OCI-LY7 (cell line): ENCODE data around the gene NSA2. TPM values are rescaled to one million over a fixed set of nuclear protein-coding genes. Genes with fewer than 3 reads are reported as not detected.

Experiments used
- BruUV-seq: library from RNA; stranded (reverse); fragments of 400-500 nt; replicated peaks from 2 replicates; lab custom pipeline; 2021; lab: Mats Ljungman, UMichigan
- CTCF ChIA-PET: fragments of 300-600 bp; sonication (Branson Sonifier 250); formaldehyde crosslinking; loops from one replicate; lab custom pipeline; 2022; ENCODE audit warnings: antibody characterized with exemption; ENCODE audit not compliant: unreplicated experiment; lab: Charles Lee
- POLR2A ChIA-PET: fragments of 300-600 bp; sonication (Branson Sonifier 250); formaldehyde crosslinking; loops from one replicate; lab custom pipeline; 2022; ENCODE audit warnings: antibody characterized with exemption; lab: Charles Lee
- DNase-seq: peaks from one replicate; pipeline ENCODE4 v3.0.0-alpha.2; 2015; ENCODE audit warnings: low spot score
- H2AFZ ChIP-seq: fragments of 200-600 bp; sonication (generic), shearing (Covaris generic); 2 replicates; pipeline ENCODE4 v1.6.1; 2014; ENCODE audit warnings: mild to moderate bottlenecking, antibody characterized with exemption, low read length, moderate library complexity
- H3K27ac ChIP-seq: fragments of 200-600 bp; sonication (generic); 2 replicates; pipeline ENCODE4 v1.5.1; 2014; ENCODE audit warnings: mixed run types, low read depth, mild to moderate bottlenecking, moderate library complexity, low read length, inconsistent platforms; ENCODE audit not compliant: poor library complexity, severe bottlenecking
- H3K36me3 ChIP-seq: fragments of 200-600 bp; sonication (generic); 2 replicates; pipeline ENCODE4 v1.6.1; 2014; ENCODE audit warnings: mild to moderate bottlenecking, antibody characterized with exemption, low read length, moderate library complexity, mixed read lengths; ENCODE audit not compliant: insufficient read depth
- H3K4me1 ChIP-seq: fragments of 200-600 bp; sonication (generic); 2 replicates; pipeline ENCODE4 v1.5.1; 2014; ENCODE audit warnings: mild to moderate bottlenecking, low read length; ENCODE audit not compliant: insufficient read depth, poor library complexity, severe bottlenecking
- H3K4me2 ChIP-seq: fragments of 200-600 bp; sonication (generic); 2 replicates; pipeline ENCODE4 v1.6.1; 2014; ENCODE audit warnings: mild to moderate bottlenecking, low read length
- H3K4me3 ChIP-seq: fragments of 200-600 bp; sonication (generic); 2 replicates; pipeline ENCODE4 v1.5.1; 2014; ENCODE audit warnings: mild to moderate bottlenecking, low read depth, low read length; ENCODE audit not compliant: poor library complexity, severe bottlenecking
- H3K79me2 ChIP-seq: fragments of 200-600 bp; sonication (generic); 2 replicates; pipeline ENCODE4 v1.6.1; 2016; ENCODE audit warnings: low read depth, mild to moderate bottlenecking, low read length, moderate library complexity, mixed read lengths; ENCODE audit not compliant: insufficient read depth
- H3K9me2 ChIP-seq: fragments of 200-600 bp; sonication (generic); 2 replicates; pipeline ENCODE4 v1.6.1; 2016; ENCODE audit warnings: mild to moderate bottlenecking, low read length, mixed read lengths; ENCODE audit not compliant: insufficient read depth
- H3K9me3 ChIP-seq: fragments of 200-600 bp; sonication (generic); 2 replicates; pipeline ENCODE4 v1.6.1; 2014; ENCODE audit warnings: mild to moderate bottlenecking, mixed run types, low read length, mixed read lengths
- H4K20me1 ChIP-seq: fragments of 200-600 bp; sonication (generic); 2 replicates; pipeline ENCODE4 v1.6.1; 2014; ENCODE audit warnings: mild to moderate bottlenecking, antibody characterized with exemption, low read length, moderate library complexity, mixed read lengths; ENCODE audit not compliant: insufficient read depth
- EZH2phosphoT487 ChIP-seq: fragments of 200-600 bp; sonication (generic); IDR thresholded peaks from 2 replicates; pipeline ENCODE4 v1.6.1; 2018; ENCODE audit warnings: low read depth, borderline replicate concordance, mild to moderate bottlenecking, mixed run types, antibody characterized with exemption, low read length, moderate library complexity, mixed read lengths
- intact Hi-C: fragments of 100-400 bp; cut with micrococcal nuclease; formaldehyde crosslinking; loops from one replicate; pipeline ENCODE4 v1.10.0; 2022; ENCODE audit not compliant: unreplicated experiment
- small RNA-seq: library from RNA; depleted of rRNA; stranded (forward); fragments of <200 nt; gene quantifications from one replicate; pipeline ENCODE3, GENCODE V24; 2014
- total RNA-seq, 2 experiments: library from RNA; depleted of rRNA in 1 of 2; stranded (reverse); fragments of >200 nt in 1 of 2; shearing (Covaris generic) in 1 of 2; gene quantifications; 2 replicates each; pipeline ENCODE4 v1.2.3, GENCODE V29; 2014 to 2022
- TF ChIP-seq, protein P1 (sequence below): fragments of 200-600 bp; sonication (generic); conservative IDR thresholded peaks from 2 replicates; pipeline ENCODE4 v1.5.1; 2014; ENCODE audit warnings: mild to moderate bottlenecking, antibody characterized with exemption, low read length, moderate library complexity, mixed read lengths

Gene NSA2
- total RNA-seq, 2 experiments from 2014 or later, result 79.2 to 118 TPM

- no peaks in the 10 kb centered on the region for H3K9me3 ChIP-seq
Observed at GRCh38 chr5:74816875-74817274, 49.8 kb downstream of the NSA2 start.

DNA sequence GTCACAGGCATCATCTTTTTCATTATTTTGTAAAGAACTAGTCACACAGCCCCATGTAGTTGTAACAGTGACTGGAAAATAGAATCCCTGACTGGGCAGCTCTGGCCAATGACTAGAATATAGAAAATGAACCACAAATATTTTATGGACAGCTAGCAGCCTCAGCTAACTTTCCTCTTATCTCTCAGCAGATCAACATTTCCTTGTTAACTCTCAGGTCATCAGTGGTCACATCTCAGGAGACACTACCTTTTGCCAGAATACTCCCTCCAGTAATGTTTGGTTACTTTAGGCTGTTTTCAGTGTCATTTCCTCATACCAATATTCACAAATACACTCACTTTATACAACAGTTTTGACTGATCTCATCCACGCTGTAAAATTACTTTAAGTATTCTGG, 55.2 kb downstream of the NSA2 start:
- Histone ChIP-seq H3K4me3 (no peak overlapping the region), H3K4me2 (no peak overlapping the region), H3K4me1 (no peaks in the 10 kb centered on the region), H3K9me2 (no peaks in the 10 kb centered on the region), H3K79me2 (no peaks in the 10 kb centered on the region), H2AFZ (no peak overlapping the region), H3K9me3 (no peaks in the 10 kb centered on the region), H4K20me1 (no peaks in the 10 kb centered on the region), H3K27ac (no peak overlapping the region), H3K36me3 (no peaks in the 10 kb centered on the region)
- no peak for DNase-seq
- ChIA-PET POLR2A (no interaction called here), CTCF (no interaction called here)
- intact Hi-C loops, result no loop called here
- TF ChIP-seq EZH2phosphoT487, result no peak
- no TSS peak for BruUV-seq

More at GRCh38 chr5:74816875-74817274, 49.8 kb downstream of the NSA2 start:
- H3K9me2 ChIP-seq, result peaks cover 4% of the 10 kb centered on the region; the same call in 1 of the 2 replicates
- BruUV-seq, result no TSS peak
- no peak for DNase-seq
- no peak overlapping the region for H2AFZ ChIP-seq
- H3K36me3 ChIP-seq, result no peaks in the 10 kb centered on the region
- H3K4me1 ChIP-seq, result no peaks in the 10 kb centered on the region
- ChIA-PET POLR2A (interaction anchor here (0.6 to 0.8 kb wide), 2 partner anchors 44 to 1350 kb away, joined by 3 to 4 read pairs; no protein-coding TSS in a partner anchor), CTCF (no interaction called here)
- intact Hi-C loops, result no loop called here
- TF ChIP-seq EZH2phosphoT487, result no peak
- TF ChIP-seq, protein P1, sequence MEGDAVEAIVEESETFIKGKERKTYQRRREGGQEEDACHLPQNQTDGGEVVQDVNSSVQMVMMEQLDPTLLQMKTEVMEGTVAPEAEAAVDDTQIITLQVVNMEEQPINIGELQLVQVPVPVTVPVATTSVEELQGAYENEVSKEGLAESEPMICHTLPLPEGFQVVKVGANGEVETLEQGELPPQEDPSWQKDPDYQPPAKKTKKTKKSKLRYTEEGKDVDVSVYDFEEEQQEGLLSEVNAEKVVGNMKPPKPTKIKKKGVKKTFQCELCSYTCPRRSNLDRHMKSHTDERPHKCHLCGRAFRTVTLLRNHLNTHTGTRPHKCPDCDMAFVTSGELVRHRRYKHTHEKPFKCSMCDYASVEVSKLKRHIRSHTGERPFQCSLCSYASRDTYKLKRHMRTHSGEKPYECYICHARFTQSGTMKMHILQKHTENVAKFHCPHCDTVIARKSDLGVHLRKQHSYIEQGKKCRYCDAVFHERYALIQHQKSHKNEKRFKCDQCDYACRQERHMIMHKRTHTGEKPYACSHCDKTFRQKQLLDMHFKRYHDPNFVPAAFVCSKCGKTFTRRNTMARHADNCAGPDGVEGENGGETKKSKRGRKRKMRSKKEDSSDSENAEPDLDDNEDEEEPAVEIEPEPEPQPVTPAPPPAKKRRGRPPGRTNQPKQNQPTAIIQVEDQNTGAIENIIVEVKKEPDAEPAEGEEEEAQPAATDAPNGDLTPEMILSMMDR, result no peak
- no peaks in the 10 kb centered on the region for H4K20me1 ChIP-seq
- no peak overlapping the region for H3K4me3 ChIP-seq
- H3K79me2 ChIP-seq, result no peaks in the 10 kb centered on the region
- no peak overlapping the region for H3K4me2 ChIP-seq
- no peak overlapping the region for H3K27ac ChIP-seq

DNA sequence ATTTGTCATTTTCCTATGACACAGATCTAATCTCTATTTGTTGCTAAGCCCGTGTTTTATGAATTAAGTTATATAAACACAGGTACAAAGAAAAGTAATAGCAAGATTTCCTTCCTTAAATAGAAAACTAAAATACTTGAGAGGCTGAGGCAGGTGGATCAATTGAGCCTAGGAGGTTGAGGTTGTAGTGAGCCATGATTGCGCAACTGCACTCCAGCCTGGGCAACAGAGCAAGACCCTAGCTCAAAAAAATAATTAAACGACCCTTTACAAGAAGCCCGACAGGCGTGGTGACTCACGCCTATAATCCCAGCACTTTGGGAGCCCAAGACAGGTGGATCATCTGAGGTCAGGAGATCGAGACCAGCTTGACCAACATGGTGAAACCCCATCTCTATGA, 62.4 kb downstream of the NSA2 start:
- Histone ChIP-seq H4K20me1 (no peaks in the 10 kb centered on the region), H3K36me3 (no peaks in the 10 kb centered on the region), H3K9me3 (no peaks in the 10 kb centered on the region), H3K4me2 (no peak overlapping the region), H3K4me1 (no peaks in the 10 kb centered on the region), H3K79me2 (no peaks in the 10 kb centered on the region), H2AFZ (no peak overlapping the region), H3K4me3 (no peak overlapping the region), H3K9me2 (no peaks in the 10 kb centered on the region), H3K27ac (no peak overlapping the region)
- no TSS peak for BruUV-seq
- TF ChIP-seq EZH2phosphoT487, result no peak
- TF ChIP-seq, protein P1, result no peak
- POLR2A ChIA-PET, result no interaction called here
- intact Hi-C loops, result no loop called here
- CTCF ChIA-PET, result no interaction called here
- no peak for DNase-seq

Small RNA genes within 50 kb of the gene (small RNA-seq; reads per million reads assigned to genes)
- gene RNU6-658P, result not detected

Other genes with a start within 250 kb of the NSA2 start
- 19.4 and 25.9 TPM in 2 replicates for gene ENC1, start 126.5 kb upstream of the NSA2 start, total RNA-seq (2014; rRNA removed; shearing (Covaris generic))
- gene ENC1, start 126.5 kb upstream of the NSA2 start, total RNA-seq (2022), result 11.6 and 12.1 TPM in 2 replicates
- gene HEXB, start 82.0 kb upstream of the NSA2 start, total RNA-seq (2014; rRNA removed; shearing (Covaris generic)), result 23.8 and 27.4 TPM in 2 replicates
- gene HEXB, start 82.0 kb upstream of the NSA2 start, total RNA-seq (2022), result 35.4 and 36.2 TPM in 2 replicates
- 35.0 and 50.3 TPM in 2 replicates for gene GFM2, start 132 bp upstream of the NSA2 start, total RNA-seq (2014; rRNA removed; shearing (Covaris generic))
- gene GFM2, start 132 bp upstream of the NSA2 start, total RNA-seq (2022), result 35.3 and 36.9 TPM in 2 replicates
- gene FAM169A, start 99.1 kb downstream of the NSA2 start, total RNA-seq (2014; rRNA removed; shearing (Covaris generic)), result not detected in 2 replicates
- not detected in 2 replicates for gene FAM169A, start 99.1 kb downstream of the NSA2 start, total RNA-seq (2022)